ENCODE results near the gene IRAG1.
A peak's percentile ranks its signal among the peaks of the same experiment; 100 is the strongest.
"Not testable (repeated sequence)": the region's sequence is repeated elsewhere in the genome, so short reads cannot be mapped to it uniquely, and the experiment has no call there.

Gene IRAG1

DNA sequence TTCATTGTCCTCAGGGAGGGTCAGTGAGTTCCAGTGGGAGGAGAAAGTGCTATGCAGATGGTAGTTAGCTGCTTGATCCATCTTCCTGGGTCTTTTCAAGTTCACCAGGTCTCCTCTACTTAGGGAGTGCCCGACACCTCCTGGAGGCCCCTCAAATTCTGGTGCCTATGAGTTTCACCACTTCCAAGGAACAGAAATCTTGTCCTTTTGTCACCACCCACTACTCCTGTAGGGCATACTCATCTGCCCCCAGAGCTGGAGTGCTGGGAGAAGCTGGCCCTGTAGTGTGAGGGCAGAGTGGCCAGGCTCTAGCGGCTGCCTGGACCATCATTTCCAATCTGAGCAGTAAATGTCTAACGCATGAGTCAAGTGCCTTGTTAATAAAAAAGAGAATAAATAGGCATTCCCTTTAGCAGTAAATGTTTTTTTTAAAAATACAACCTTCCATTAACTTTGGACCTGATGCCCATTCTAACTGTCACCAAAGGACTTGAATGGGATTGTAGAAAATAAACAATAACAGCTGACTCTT is 12.5 kb downstream of the IRAG1 start:
- no peak for ATAC-seq
- no peaks in the 10 kb centered on the region for H3K36me3 Mint-ChIP-seq

DNA sequence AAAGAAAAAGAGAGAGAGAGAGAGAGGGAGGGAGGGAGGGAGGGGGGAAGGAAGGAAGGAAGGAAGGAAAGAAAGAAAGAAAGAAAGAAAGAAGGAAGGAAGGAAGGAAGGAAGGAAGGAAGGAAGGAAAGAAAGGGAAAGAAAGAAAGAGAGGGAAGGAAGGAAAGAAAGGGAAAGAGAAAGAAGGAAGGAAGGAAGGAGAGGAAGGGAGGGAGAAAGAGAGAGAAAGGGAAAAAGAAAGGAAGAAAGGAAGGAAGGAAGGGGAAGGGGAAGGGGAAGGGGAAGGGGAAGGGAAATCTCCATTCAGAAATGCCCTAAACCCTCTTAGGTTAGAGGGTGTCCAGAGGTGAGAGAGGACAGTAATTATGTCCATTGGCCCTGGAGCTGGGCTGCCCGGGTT is 13.3 kb downstream of the IRAG1 start:
- DNase-seq (ENCODE audit: low spot score in 2 of 2); H3K36me3 Mint-ChIP-seq; H3K4me3 Mint-ChIP-seq; H3K9me3 Mint-ChIP-seq; H3K27ac Mint-ChIP-seq; H3K4me1 Mint-ChIP-seq; ATAC-seq: not testable (repeated sequence)

More for the DNA sequence above, 12.5 kb downstream of the IRAG1 start:
- Mint-ChIP-seq H3K4me1 (no peaks in the 10 kb centered on the region), H3K27ac (no peak overlapping the region), H3K4me3 (no peak overlapping the region), H3K9me3 (no peaks in the 10 kb centered on the region)
- DNase-seq (ENCODE audit: low spot score in 2 of 2): no peak

DNA sequence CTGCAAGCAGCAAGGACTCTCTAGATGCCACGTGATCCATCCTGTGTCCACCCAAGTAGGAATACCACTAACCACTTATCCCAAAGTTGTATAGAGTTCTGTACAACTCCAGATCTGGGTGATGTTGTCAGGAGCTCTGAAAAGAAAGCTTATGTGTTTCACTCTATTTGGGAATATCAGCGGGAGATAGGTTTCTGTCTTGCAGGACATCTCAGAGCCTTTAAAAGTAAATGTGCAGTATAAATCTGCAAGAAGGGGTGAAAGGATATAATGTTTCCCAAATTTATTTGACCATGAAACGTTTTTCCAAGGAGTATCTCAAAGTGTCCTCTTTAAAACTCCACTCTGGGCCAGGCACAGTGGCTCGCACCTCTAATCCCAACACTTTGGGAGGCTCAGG is 13.9 kb downstream of the IRAG1 start:
- no peaks in the 10 kb centered on the region for H3K4me1 Mint-ChIP-seq
- no peaks in the 10 kb centered on the region for H3K36me3 Mint-ChIP-seq
- H3K27ac Mint-ChIP-seq: no peak overlapping the region
- H3K9me3 Mint-ChIP-seq: no peaks in the 10 kb centered on the region
- H3K4me3 Mint-ChIP-seq: no peak overlapping the region
- ATAC-seq (no peak), DNase-seq (ENCODE audit: low spot score in 2 of 2) (no peak)

DNA sequence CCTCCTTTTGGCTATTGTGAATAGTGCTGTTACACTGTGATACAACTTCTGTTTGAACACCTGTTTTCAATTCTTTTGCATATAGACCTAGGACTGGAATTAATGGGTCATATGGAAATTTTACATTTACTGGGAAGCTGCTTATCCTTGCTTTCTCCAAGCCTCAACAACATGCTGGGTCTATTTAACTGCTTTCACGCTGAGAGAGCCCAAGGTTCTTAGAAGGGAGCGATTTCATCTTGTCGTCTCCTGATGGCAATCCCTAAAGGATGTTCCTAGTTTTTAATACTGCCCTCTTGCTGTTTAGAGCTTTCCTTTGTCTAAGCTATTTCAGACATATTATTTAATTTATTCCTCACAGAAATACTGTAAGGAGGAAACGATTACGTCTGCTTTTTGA is 15.5 kb downstream of the IRAG1 start:
- no peak for ATAC-seq
- H3K4me1 Mint-ChIP-seq: no peaks in the 10 kb centered on the region
- no peaks in the 10 kb centered on the region for H3K9me3 Mint-ChIP-seq
- H3K36me3 Mint-ChIP-seq: no peaks in the 10 kb centered on the region
- H3K4me3 Mint-ChIP-seq: no peak overlapping the region
- DNase-seq (ENCODE audit: low spot score in 2 of 2): no peak
- H3K27ac Mint-ChIP-seq: no peak overlapping the region

DNA sequence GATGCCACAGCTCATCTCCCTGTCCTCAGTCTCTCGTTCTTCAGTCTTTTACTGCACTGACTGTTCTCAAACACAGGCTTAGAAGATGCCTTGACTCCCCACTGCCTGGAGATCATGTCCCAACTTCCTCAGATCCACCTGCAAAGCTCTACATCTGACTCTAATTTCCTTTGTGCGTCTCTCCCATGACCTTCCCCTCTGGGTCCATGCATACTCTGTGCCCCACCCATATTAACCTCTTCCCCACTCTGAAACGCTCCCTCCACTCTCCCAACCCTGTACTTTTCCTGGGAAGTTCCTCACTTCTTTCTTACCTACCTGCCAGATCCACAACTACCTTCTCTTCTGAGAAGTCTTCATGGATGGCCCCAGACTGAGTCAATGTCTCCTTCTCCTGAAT is 16.6 kb downstream of the IRAG1 start:
- DNase-seq (ENCODE audit: low spot score in 2 of 2) (no peak), ATAC-seq (peak; percentile 22)
- no peaks in the 10 kb centered on the region for H3K9me3 Mint-ChIP-seq
- H3K27ac Mint-ChIP-seq: no peak overlapping the region
- no peaks in the 10 kb centered on the region for H3K36me3 Mint-ChIP-seq
- no peak overlapping the region for H3K4me3 Mint-ChIP-seq
- H3K4me1 Mint-ChIP-seq: no peaks in the 10 kb centered on the region

DNA sequence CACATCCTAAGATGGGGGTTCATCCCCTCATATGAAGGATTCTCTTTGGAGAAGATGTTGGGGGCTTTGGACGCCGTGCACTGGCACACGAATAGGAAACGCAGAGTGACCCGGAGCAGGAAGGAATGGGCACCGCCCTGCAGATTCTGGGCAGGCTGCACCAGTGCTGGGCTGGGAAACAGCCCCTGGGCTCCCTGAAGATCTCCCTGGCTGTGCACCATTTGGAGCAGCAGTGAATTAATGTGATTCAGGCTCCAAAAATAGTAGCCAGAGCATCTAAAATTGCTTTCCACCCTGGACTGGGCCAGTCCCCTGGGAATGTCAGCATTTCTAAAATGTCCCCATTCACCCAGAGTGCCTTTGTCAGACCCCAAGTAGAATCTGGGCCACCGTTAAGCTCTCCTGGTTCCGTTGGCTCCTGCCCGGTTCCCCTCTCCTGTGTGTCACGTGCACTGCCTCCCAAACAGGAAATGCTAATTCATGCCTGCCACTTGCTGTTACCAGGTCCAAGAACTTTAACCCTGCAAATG is 18.6 kb downstream of the IRAG1 start:
- no peaks in the 10 kb centered on the region for H3K36me3 Mint-ChIP-seq
- no peaks in the 10 kb centered on the region for H3K4me1 Mint-ChIP-seq
- H3K9me3 Mint-ChIP-seq: no peaks in the 10 kb centered on the region
- H3K4me3 Mint-ChIP-seq: no peak overlapping the region
- ATAC-seq (no peak), DNase-seq (ENCODE audit: low spot score in 2 of 2) (no peak)
- no peak overlapping the region for H3K27ac Mint-ChIP-seq

DNA sequence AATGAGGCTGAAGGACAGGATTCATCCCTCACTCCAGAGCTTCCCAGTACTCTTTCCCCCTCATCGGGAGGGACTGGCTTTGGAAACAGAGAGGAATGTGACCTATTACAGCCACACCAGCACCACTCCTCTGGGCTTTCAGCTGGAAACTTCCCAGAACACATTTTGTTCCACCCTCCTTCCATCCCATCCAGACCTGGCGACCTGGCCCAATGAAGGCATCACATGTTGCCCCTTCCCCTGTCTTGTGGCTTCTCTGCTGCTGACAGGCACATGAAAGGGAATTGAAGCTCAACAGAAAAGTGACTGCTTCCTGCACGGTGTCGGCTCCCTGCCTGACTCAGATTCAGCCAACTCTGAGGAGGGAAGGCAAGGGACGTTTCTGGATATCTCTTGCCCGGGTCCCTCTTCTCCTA is 19.1 kb downstream of the IRAG1 start:
- no peak overlapping the region for H3K4me3 Mint-ChIP-seq
- no peaks in the 10 kb centered on the region for H3K36me3 Mint-ChIP-seq
- H3K27ac Mint-ChIP-seq: no peak overlapping the region
- no peaks in the 10 kb centered on the region for H3K4me1 Mint-ChIP-seq
- H3K9me3 Mint-ChIP-seq: no peaks in the 10 kb centered on the region
- DNase-seq (ENCODE audit: low spot score in 2 of 2) (no peak), ATAC-seq (no peak)

DNA sequence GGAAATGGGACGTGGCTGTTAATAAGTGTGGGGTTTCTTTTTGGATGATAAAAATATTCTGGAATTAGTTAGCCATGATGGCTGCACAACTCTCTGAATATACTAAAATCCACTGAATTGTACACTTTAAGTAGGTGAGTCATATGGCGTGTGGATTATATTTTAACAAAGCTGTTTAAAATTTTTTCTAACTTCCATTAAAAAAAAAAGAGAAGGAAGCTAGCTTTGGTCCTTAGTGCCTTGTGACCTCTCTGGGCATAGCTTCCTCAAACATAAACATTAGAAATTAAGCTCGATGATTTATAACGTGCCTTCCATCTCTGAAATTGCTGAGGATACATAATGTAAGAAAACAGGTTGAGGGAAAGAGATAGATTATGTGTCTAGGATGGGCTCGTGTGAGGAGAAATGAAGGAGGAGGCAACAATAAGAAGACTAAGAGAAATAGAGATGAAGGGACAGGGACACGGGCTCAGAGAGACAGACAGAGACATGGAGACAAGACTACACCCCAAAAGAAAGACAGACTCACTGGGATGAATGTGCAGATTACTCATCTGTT is 20.0 kb downstream of the IRAG1 start:
- Mint-ChIP-seq H3K36me3 (no peaks in the 10 kb centered on the region), H3K4me3 (no peak overlapping the region), H3K9me3 (no peaks in the 10 kb centered on the region), H3K4me1 (no peaks in the 10 kb centered on the region), H3K27ac (no peak overlapping the region)
- ATAC-seq: no peak
- DNase-seq (ENCODE audit: low spot score in 2 of 2): no peak

DNA sequence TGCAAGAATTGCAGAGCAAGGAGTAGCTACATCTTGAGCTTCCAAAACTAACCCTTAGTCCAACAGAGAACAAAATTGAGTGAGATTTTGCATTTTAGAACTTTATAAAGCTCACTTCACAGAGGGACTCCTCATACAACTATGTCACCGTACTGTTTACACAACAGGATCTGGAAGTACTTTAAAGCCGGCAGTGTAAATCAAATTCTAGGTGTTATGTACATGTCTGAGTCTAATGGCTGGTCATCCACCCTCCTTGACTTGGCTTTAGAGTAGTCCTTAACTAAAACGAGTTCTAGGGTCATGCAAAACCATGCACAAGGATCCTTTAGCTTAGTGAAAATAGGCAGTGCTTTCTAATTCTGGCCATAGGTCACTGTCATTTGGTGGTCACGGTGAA is 23.5 kb downstream of the IRAG1 start:
- Mint-ChIP-seq H3K4me1 (no peaks in the 10 kb centered on the region), H3K9me3 (no peaks in the 10 kb centered on the region), H3K36me3 (no peaks in the 10 kb centered on the region), H3K4me3 (no peak overlapping the region), H3K27ac (no peak overlapping the region)
- ATAC-seq: no peak
- no peak for DNase-seq (ENCODE audit: low spot score in 2 of 2)

DNA sequence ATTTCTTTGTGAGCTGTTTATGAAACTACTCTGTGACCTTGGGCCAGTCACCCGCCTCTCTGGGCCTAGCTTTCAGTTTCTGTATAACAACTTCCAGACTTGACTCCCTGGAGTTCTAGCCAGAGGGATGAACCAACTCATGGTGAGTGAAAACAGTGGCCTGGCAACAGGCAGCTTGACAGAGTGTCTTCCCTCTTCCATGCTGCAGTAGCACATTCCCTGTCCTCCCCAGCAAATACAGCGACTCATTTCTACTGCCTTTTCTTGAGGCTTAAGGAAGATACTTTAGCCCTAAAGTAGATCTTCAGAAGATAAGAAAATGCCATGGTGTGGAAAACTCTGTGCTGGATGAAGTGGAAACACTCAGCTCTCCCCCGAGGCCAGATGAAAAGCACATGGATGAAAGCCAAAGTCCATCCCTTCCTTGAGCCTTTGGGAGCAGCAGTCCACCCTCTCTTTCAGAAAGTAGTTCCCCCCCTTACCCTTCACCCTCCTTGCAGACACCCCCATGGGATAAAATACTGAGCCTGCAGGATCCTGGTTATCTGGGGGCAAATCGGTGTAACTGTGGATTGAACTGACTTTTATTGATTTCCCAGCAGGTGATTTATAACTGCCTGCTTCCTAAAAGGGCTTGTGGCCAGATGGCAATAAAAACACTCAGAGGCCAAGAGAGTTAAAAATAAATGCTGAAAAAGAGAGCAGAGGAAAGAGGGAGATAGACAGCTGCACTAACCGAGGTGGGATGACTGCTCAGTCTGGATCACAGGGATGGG is 24.1 kb downstream of the IRAG1 start:
- no peak for DNase-seq (ENCODE audit: low spot score in 2 of 2)
- Mint-ChIP-seq H3K9me3 (no peaks in the 10 kb centered on the region), H3K36me3 (no peaks in the 10 kb centered on the region), H3K27ac (no peak overlapping the region), H3K4me1 (no peaks in the 10 kb centered on the region), H3K4me3 (no peak overlapping the region)
- no peak for ATAC-seq

DNA sequence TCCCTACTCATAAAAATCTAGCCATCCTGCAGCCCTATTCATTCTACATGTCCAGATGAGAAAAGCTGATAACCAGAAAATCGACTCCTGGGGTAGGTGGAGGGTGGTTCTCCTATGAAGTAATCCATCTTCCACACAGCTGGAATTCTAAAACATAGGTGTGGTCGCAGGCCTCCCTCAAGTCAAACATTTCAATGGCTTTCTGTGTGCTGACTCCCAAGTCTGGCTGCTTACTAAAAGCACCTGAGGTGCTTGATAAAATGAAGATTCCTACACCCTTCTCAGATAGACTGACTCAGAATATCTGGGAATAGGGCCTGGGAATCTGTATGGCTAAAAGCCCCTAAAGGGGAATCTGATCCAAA is 26.1 kb downstream of the IRAG1 start:
- Mint-ChIP-seq H3K9me3 (no peaks in the 10 kb centered on the region), H3K36me3 (no peaks in the 10 kb centered on the region), H3K4me1 (no peaks in the 10 kb centered on the region), H3K27ac (peak overlapping the region; percentile 39), H3K4me3 (no peak overlapping the region)
- DNase-seq (ENCODE audit: low spot score in 2 of 2): no peak
- ATAC-seq: no peak

DNA sequence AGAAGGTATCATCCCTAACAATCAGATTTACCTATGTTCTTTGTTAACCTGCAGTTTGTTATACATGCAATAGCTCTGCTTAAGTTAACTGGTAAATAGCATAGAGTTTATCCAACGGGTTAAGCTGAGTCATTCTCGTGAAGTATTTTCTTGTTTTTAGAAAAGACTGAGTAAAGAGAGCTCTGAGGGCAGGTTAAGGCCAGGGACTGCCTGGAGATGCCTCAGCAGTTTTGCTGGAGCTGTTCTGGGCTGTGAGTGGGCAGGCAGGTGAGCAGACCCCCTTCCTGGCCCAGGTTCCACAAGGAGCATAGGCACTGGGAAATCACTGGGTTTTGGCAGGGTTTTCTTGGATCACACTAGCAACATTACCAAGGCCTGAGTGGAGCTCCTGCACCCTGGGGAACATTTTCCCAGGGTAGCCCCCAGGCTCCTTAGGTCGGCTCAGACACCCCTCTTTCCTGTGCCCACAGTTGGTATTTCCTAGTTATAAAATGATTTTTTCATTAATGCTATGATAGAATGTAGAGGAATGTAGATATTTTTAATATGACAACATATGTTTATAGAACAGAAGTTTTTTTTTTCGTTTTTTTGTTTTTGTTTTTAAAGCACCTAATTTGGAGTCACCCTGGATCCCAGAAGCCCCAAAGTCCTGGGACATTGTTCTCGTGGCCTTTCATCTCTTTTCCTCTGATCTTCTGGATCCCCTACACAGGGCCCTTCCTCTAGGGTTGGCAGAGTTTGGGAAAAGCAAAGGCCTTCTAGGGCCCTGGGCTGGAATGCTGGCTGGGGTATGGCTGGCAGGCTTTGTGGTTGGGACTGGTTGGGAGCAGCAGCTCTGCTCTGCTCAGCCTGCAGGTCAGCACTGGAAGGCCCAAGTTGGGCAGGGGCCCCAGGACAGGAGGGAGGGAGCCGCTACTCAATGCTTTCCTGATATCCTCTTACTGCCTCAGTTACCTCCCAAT is 26.7 kb downstream of the IRAG1 start:
- H3K27ac Mint-ChIP-seq: no peak overlapping the region
- no peaks in the 10 kb centered on the region for H3K4me1 Mint-ChIP-seq
- no peak for DNase-seq (ENCODE audit: low spot score in 2 of 2)
- no peak for ATAC-seq
- no peaks in the 10 kb centered on the region for H3K9me3 Mint-ChIP-seq
- H3K36me3 Mint-ChIP-seq: no peaks in the 10 kb centered on the region
- no peak overlapping the region for H3K4me3 Mint-ChIP-seq

DNA sequence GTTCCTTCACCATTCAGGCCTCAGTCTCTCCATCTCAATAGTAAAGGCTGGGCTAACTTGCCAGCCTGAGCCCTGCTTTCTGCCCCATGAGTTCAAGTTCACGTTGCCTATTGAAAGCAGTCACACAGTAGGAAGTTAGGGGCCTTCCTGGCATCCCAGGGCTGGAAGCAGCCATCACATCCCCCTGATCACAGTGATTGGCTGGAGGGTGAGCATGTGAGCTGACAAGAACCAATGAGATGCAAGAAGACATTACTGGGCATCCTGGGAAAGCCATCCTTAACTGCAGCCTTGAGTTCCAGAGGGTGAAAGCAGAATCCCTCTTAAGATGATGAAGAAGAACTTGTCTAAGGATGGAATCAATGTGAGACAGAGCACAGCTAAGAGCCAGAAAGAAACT is 29.1 kb downstream of the IRAG1 start:
- Mint-ChIP-seq H3K4me1 (peaks cover 5% of the 10 kb centered on the region), H3K9me3 (no peaks in the 10 kb centered on the region), H3K27ac (no peak overlapping the region), H3K4me3 (no peak overlapping the region), H3K36me3 (no peaks in the 10 kb centered on the region)
- no peak for DNase-seq (ENCODE audit: low spot score in 2 of 2)
- ATAC-seq: no peak

DNA sequence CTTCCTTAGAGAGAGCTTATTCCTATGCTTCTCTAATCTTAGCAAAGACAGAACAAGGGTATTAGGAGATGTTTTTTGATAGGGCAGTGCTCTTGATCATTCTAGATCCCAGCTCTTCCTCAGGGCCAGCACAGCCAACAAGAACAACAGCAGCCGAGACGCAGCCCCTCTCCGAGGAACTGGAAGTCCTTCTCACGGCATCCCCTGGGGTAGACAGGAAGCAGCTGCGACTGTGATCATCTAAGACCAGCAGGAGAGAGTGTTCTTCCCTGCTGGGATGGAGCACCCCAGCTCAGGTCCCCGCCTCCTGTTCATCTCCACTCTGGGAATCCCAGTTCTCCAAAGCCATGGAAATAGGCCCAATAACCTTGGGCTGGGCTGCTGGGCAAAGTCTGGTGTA is 29.6 kb downstream of the IRAG1 start:
- DNase-seq (ENCODE audit: low spot score in 2 of 2) (no peak), ATAC-seq (no peak)
- no peaks in the 10 kb centered on the region for H3K9me3 Mint-ChIP-seq
- H3K36me3 Mint-ChIP-seq: no peaks in the 10 kb centered on the region
- H3K27ac Mint-ChIP-seq: no peak overlapping the region
- H3K4me1 Mint-ChIP-seq: peaks cover 10% of the 10 kb centered on the region
- no peak overlapping the region for H3K4me3 Mint-ChIP-seq

DNA sequence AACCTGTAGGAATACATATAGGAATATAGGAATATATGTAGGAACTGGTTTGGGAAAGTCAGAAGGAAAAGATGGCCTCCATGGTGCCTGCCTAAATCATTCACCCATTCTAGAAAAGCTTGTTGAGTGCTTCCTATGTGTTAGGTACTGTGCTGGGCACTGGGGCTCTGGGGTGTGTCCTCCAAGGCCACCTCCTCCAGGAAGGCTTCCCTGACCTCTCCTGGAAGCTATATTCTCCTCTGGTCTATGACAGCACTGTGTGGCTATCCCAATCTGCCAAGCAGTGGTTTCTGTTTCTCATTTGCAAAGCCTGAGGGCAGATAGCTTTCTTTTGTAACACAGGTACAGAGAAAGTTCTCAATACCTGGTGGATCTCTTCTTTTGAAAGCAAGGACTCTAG is 30.2 kb downstream of the IRAG1 start:
- ATAC-seq (no peak), DNase-seq (ENCODE audit: low spot score in 2 of 2) (no peak)
- no peak overlapping the region for H3K4me3 Mint-ChIP-seq
- H3K9me3 Mint-ChIP-seq: no peaks in the 10 kb centered on the region
- peaks cover 14% of the 10 kb centered on the region for H3K4me1 Mint-ChIP-seq
- no peak overlapping the region for H3K27ac Mint-ChIP-seq
- H3K36me3 Mint-ChIP-seq: no peaks in the 10 kb centered on the region

All from stimulated activated effector memory CD8-positive, alpha-beta T cell treated with anti-CD3 and anti-CD28 coated beads, Interleukin-12 subunit alpha, Interleukin-12 subunit beta, amount 100 ng/mL, for 72 hours (primary cell).